C4-2B (cell line): ENCODE results near the gene ABCG5.

ENCODE experiments used
- CTCF ChIP-seq: fragments of 450-650 bp; conservative IDR thresholded peaks from 2 replicates; pipeline ENCODE4 v1.5.1; 2017; ENCODE audit warnings: mild to moderate bottlenecking
- ZFX ChIP-seq: fragments of 450-650 bp; IDR thresholded peaks from 2 replicates; pipeline ENCODE4 v1.6.1; 2017

GRCh38 chr2:43832457-43832856, 6.2 kb downstream of the ABCG5 start:
- TF ChIP-seq CTCF (no peak), ZFX (no peak)
